HG03520 (cell line): ENCODE measurements around the gene LTBP1.
"Not testable (repeated sequence)": the region's sequence is repeated elsewhere in the genome, so short reads cannot be mapped to it uniquely, and the experiment has no call there.

Experiments
- ATAC-seq: cut with Tn5 transposase; IDR thresholded peaks from one replicate; pipeline ENCODE4 v1.9.1; 2021; ENCODE audit warnings: mild to moderate bottlenecking, moderate library complexity; ENCODE audit not compliant: unreplicated experiment

LTBP1 gene

DNA sequence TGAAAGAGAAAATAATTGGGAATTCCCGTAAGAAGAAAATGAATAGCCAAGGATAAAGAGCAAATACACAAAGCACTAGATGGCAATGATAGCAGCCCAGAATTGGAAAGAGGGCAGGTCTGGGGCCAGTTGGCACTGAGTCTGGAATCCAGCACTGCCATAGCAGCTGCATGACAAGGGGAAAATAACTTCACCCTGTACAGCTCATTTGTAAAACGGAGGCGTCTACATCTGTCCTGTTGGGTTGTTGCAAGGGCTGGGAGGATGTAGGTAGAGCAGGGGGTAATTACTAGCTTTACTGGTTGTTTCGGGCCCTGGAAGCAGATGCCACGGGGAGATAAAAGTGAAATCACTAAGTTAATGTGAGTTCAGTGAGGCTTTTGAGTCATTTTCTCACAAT lies 419.7 kb downstream of the LTBP1 start:
- ATAC-seq = no peak

DNA sequence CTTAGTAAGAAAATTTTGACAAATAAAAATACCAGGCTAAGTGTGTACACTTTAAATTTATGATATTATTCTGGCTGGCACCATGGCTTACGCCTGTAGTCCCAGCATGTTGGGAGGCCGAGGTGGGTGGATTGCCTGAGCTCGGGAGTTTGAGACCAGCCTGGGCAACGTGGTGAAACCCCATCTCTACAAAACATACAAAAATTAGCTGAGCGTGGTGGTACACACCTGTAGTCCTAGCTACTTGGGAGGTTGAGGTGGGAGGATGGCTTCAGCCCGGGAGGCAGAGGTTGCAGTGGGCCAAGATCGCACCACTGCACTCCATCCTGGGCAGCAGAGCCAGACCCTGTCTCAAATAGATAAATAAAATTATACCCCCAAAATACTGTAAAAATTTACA lies 421.8 kb downstream of the LTBP1 start:
- not testable (repeated sequence) for ATAC-seq

DNA sequence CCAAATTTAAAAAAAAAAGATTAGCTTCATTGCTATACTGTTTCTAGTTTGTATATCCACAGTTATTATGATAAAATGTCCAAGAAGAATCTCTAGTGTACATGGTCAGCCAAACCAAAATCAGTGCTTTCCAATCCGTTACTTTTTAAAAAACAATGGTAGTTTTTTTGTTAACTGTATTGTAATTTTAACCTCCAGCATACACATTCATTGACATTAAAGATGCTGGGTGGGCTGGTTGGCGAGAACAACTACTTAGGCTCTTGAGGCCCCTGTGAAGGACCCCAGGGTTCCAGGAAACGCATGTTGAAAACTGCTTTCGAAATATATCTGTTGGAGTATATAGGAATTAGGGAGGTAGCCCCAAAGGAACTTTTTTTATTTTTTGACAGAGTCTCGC lies 422.4 kb downstream of the LTBP1 start:
- no peak for ATAC-seq

DNA sequence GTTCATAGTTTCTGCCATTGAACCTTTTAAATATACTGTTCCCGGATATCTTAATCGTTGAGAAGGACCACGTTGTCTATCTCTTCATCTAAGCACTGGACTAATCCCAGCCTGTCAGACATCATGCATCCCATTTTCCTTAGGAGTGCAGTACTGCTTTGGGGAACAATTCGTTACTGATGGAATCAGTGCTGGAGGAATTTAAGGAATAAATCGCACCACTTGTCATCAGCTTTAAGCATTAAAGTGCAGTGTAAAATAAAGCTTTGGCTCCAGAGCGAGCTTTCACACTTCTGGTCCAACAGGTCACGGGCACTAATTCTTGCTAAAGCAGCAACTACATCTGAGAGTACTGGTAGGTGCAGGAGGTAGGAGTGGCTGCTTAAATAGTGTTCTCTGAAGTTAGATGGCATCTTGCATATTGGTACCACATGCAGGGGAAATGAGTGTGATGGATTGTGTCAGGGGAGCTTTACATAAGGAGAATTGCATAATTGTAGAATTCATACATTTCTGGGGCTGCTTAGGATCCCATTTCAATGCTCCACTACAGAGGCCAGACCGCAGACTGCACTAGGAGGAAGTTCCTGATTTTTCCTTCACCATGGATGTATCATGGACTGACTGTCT lies 424.0 kb downstream of the LTBP1 start:
- ATAC-seq = no peak

DNA sequence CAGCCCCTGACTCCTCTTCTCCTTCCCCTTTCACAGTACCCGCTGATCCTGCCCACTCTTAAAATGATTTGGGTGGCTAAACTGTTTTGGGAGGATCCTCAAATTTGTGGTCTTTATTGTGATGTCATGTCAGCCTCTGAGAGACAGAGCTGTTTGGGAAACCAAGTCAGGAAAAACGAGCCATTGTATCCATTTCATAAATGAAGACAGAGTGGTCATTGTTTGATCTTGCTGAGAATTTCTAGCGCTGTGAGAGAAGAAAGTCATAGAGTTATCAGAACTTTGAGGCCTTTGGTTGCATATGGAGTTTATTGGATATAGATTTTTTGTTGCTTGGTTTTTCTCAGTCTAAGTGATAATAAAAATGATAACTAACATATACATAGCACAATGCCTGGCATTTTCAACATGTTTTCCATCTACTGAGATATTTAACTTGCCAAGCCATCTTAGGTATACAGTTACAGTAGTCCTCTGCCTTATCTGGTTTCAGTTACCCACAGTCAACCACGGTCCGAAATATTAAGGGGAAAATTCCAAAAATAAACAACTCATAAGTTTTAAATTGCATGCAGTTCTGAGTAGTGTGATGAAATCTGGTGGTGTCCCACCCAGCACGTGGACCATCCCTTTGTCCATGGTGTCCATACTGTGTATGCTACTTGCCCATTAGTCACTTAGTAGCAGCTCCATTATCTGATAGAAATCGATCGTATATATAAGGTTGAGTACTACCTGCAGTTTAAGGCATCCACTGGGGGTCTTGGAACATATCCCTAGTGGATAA lies 424.7 kb downstream of the LTBP1 start:
- no peak for ATAC-seq

DNA sequence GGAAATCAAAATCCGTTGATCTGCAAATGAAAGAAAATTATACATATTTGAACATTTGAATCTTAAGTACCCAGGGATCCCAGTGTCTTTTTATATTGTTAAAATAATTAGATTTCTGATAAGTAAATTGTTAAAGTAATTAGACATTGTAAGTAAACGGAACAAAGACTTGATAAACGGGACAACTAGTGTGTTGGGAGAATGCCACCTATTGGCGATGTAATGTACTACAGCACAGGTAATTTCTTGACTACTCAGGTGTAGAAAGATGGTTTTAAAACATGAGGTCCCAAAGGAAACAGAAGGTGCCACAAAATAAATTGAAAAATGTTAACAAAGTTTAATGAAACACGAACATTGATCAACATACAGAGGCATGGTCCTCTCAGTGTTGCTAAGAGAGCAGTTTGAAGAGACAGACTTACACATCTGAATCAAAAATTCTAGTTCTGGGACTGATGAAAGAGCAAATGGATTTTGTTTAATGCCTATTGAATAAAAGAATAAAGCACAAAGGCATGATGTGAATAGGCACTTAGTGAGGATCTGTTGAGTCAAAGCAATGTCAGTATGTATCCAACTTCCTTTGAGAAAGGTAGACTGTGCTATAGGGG lies 426.3 kb downstream of the LTBP1 start:
- no peak for ATAC-seq

DNA sequence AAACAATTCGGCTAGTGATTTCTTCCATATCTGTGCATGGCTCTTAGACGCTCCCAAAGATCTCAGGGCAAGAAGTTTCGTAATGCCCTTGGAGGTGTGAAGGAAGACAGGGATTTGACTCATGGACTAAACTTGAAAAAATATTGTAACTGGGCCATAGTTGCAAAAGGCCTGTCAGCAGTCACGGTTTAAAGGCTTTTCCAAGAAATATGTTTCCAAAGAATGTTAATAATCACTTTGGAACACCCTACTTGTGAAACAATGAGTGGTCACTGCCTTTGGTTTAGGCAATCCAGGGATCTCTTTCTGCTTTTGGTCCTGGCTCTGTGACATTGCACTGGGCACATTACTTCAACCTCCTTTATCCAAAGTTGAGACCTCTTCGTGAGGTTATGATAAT lies 427.2 kb downstream of the LTBP1 start:
- ATAC-seq = no peak

DNA sequence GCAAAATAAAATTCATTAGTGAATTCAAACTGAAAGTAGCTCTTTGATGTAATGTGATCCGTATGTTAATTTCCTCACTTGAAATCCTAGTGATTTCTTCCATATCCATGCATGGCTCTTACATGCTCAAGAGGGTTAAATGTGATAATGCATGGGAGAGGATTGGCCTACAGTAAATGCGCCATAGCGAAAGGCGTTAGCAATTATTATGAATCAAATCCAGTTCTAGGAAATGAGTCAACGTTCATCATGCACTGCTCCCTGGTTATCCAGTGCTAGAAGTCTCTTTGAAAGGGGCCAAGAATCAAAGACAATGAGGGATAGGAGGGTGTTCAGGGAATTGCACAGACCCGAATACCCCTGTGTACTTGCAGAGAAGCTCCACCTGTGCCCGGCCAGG lies 428.3 kb downstream of the LTBP1 start:
- ATAC-seq = no peak

DNA sequence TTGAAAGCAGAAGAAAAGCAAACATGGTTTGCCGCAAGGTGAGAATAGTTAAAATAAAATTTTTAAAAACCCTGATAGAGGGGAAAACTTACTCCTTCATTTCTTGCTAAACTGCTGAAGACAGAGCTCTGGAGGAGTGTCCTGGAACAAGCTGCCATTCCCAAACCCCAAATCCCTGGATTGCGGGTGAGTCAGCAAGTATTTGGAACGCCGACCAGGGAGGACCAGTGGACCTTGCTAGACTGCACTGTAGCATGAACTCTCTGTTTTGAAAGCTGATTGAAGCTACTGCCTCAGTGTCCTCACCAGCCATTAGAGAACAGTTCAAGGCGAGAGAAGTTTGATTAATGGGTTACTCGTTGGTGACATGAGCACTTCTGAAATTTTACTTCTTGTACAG lies 430.3 kb downstream of the LTBP1 start:
- ATAC-seq = no peak

DNA sequence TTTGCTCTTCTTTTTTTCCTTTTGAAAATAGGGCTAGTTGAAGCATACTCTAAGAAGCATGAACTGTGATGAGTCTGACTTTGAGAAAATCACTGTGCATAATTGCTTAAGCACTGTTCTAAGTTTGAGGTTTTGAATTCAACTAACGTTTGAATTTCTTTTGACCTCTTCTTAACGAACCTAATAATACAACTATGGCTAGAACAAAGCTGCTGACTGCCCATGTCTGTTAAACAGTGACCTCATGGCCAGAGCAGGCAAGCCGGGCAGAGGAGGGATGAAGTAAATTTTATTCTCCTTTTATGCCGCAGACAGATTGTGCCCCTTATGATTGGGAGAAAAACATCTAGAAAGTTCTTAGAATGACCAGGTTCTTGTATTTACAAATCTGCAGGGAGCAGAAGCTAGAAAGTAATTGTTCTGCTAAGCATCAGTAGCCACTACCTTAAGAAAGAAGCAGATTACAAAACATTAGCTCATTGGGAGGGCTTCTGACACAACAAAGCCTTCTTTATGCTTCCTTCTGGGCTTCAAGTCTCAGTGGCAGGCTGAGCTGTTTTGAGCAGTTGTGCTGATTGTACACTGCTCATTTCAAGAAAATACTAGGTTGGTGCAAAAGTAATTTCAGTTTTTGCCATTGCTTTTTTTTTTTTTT lies 431.9 kb downstream of the LTBP1 start:
- no peak for ATAC-seq

DNA sequence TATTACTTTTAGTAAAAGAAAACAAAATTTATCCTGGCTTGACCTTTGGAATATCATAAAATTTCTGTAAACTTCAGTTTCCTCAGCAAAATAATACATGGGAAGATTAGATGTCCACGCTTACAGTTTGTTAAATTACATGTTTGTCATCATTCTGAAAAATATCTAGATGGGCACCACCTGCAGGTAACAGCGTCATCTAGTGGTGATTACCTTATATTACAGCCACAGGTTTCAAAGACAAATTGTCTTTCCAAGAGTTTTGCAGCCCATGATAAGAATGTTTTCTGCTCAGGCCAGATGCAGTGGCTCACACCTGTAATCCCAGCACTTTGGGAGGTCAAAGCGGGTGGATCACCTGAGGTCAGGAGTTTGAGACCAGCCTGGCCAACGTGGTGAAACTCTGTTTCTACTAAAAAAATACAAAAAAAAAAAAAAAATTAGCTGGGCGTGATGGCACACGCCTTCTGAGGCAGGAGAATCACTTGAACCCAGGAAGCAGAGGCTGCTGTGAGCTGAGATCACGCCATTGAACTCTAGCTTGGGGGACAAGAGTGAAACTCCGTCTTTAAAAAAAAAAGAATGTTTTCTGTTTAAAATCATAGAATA lies 433.4 kb downstream of the LTBP1 start:
- ATAC-seq = no peak

DNA sequence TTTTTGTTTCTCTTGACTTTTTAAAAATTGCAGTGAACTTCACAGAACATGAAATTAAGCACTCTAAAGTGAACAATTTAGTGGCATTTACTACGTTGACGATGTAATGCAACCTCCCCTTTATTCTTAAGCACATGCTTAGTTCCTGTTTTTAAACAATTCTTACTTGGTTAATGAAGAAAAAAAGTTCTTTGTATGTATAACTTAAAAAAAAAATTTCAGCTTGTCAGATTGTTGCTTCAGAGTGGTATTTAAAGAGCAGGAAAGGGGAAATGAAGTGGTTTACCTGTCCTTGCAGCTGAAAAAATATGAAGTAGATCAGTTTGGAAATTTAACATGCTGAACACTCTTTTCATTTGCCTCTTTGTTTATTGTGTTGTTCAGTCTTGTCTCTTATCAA lies 434.0 kb downstream of the LTBP1 start:
- ATAC-seq = no peak

DNA sequence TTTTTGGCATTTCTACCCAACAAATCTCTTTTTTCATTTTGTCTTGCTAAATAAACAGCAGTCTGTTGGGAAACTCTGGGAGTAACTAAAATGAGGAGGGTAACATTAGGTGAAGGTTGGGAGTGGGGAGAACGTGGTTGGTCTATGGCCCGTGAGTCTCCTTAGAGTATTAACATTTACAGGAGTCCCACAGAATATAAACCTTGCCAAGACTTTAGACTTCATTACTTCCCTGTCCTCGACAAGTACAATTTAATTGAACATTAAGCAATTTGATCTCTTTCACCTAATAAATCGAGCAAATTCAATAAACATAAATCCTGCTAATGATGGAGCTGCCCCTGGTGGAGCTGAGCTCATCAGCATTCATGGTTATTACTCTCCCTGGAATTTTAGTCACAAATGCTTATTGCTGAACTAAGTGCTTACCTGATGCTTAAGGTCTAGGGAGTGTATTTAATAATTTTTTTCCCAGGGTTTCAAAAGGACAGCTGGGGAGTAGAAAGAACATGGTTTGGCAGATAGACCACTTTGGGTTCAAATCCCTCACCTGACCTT lies 434.6 kb downstream of the LTBP1 start:
- ATAC-seq = no peak

DNA sequence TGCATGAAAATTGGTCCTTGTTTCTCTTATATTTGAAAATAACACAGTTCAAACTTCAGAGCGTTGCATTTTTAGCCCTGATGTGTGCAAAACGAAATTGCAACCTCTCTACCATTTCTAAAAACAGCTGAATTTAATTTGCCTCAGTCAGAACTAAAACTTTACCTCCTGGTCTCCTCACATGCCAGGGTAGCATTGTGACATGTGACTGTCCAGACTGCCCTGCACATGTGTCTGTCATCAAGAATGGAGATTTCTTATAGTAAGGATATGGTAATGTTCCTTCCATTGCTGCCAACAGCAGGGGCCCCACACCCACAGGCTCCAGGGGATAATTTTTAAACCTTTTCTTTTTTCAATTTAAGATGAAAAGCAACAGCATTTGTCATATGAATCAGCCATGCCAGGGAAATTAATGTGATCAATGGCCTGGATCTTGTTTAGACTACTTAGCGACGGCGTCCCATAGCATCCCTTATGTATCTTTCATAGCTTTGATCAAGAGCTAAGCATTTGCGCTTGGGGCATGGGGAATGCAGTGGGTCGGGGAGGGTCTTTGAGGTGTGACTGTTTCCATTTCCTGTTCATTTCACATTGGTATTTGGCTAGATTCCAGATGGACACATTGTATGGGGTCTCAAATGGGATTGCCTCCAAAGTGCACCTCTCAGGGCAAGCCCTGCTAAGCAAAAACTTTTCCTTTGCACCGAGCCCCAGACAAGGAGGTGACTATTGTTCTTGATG lies 437.3 kb downstream of the LTBP1 start:
- no peak for ATAC-seq

DNA sequence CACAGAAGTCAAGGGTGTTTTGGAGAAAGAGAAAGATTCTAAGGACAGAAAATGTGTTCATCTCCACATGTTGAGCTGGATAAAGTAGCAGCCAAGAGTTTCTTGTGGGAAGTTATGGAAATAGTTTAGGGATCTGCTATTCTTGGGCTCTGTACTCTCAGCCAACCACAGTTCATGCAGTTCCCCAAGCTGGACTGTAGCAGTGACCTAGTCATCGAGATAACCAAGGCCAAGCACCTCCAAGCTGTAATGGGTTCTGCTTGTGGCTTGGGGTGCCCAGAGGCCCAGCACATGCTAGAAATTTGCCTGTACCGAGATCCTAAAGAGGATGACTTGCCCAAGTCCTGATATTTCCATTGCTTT lies 437.8 kb downstream of the LTBP1 start:
- no peak for ATAC-seq

DNA sequence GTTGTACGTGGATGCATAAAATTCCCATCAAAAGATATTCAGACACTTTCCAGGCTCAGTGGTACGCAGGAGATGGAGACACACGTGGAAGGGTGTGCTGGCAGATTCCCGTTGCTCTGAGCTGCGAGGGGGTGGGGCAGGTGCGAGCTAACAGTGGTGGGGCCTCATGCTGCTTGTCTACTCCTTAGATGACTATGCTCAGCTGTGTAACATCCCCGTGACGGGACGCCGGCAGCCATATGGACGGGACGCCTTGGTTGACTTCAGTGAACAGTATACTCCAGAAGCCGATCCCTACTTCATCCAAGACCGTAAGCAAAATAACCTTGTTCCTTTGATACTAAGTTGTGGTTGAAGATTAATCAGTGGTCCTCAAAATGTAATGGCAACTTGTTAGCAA lies 442.2 kb downstream of the LTBP1 start:
- ATAC-seq = no peak

DNA sequence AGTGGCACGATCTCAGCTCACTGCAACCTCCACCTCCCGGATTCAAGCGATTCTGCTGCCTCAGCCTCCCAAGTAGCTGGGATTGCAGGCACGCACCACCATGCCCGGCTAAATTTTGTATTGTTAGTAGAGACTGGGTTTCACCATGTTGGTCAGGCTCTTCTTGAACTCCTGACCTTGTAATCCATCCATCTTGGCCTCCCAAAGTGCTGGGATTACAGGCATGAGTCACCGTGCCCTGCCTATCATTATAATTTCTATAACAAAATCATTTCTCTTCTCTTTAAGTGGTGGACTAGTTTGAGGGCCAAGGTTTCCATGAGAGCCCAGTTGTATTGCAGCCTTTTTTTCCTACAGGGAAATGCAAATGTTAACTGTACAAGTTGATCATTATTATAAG lies 442.9 kb downstream of the LTBP1 start:
- not testable (repeated sequence) for ATAC-seq

DNA sequence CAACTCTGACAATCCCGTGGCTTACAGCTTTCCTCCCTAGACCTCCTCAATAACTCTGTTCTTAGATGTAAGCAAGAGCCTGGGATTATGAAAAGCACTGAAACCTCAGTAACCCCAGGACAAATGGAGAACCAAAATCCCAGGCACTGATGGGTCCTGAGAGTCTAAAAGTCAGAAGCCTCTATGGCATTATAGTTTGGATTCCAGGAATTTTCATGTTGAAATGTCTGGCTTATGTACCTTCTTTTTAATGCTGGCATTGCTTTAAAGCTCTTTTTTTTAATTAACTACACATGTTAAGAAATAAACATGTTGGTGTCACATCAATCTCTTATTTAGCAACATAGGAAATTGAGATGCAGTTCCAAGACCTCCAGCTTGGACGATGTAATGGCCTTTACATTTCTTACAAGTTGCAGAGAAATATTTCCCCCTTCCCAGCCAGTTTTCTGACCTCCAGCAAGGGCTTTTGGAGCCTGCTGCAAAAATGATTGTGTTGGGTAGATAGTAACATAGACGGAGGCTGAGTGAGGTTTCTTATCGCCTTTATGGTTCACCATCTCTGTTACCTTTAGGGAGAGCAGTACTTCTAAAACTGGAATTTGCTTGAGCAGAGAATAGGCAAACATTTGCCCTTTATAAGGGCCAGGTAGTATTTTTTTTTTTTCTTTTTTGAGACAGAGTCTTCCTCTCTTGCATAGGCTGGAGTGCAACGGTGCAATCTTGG lies 444.9 kb downstream of the LTBP1 start:
- no peak for ATAC-seq

DNA sequence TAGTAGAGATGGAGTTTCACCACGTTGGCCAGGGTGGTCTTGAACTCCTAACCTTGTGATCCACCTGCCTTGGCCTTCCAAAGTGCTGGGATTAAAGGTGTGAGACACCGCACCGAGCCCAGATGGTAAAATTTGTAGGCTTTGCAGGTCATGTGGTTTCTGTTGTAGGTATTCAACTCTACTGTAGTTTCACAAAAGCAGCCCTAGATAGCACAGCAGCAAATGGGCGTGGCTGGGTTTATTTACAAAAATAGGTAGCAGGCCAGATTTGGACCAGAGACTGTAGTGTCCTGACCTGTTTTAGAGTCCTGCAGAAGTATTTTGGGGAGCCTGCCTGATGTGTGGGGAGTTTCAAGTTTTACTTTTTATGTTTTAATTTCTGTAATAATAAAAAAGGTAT lies 445.6 kb downstream of the LTBP1 start:
- no peak for ATAC-seq

DNA sequence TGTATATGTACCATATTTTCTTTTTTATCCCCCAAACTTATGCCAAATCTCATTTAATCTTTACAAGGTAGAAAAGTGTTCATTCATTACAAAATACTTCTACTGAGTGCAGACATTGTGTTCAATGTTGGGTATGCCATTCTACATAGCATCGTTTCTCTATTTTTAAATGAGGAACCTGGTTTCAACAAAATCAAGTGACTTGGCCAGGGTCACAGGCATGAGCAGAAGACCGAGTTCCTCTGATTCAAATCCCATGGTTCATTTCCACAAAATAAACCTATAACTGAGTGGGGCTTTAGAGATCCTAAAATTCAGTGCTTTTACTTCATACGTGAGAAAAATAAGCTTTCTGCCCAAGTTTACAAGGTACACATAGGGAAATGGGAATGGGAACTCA lies 448.3 kb downstream of the LTBP1 start:
- no peak for ATAC-seq
